Esophagus (tissue), 2 donors: ENCODE data around the gene SUGCT. TPM values are rescaled to one million over a fixed set of nuclear protein-coding genes. Genes with fewer than 3 reads are reported as not detected.

Source experiments
- H3K27ac ChIP-seq, 2 donors: one replicate each; pipeline ENCODE4 v1.5.1; 2013; ENCODE audit warnings: low read depth in 2 of 2, mild to moderate bottlenecking in 2 of 2, inconsistent platforms in 1 of 2, low read length in 1 of 2, moderate library complexity in 1 of 2
- H3K27me3 ChIP-seq, 2 donors: one replicate each; pipeline ENCODE4 v1.6.1; 2013; ENCODE audit warnings: low read length in 2 of 2, control low read depth in 1 of 2, mild to moderate bottlenecking in 1 of 2; ENCODE audit not compliant: insufficient read depth in 2 of 2, control insufficient read depth in 1 of 2
- H3K36me3 ChIP-seq, 2 donors: one replicate each; pipeline ENCODE4 v1.6.1; 2013; ENCODE audit warnings: low read length in 1 of 2; ENCODE audit not compliant: control insufficient read depth in 2 of 2, insufficient read depth in 2 of 2
- H3K4me1 ChIP-seq, 2 donors: one replicate each; pipeline ENCODE4 v1.6.1; 2013; ENCODE audit warnings: low read length in 1 of 2; ENCODE audit not compliant: control insufficient read depth in 2 of 2, insufficient read depth in 2 of 2
- H3K4me3 ChIP-seq, 2 donors: one replicate each; pipeline ENCODE4 v1.5.1; 2013; ENCODE audit warnings: low read length in 2 of 2, mild to moderate bottlenecking in 2 of 2, low read depth in 1 of 2, moderate library complexity in 1 of 2
- H3K9me3 ChIP-seq, 2 donors: one replicate each; pipeline ENCODE4 v1.6.1; 2013; ENCODE audit warnings: mild to moderate bottlenecking in 2 of 2, low read depth in 1 of 2, low read length in 1 of 2, moderate library complexity in 1 of 2; ENCODE audit not compliant: control insufficient read depth in 2 of 2, insufficient read depth in 1 of 2
- WGBS, 2 donors: extraction: QIAGEN DNeasy Blood & Tissue Kit; methylation state at CpG; one replicate each; pipeline ENCODE4 v1.1.7; 2013; 5-methylcytosine and 5-hydroxymethylcytosine counted together
- polyA plus RNA-seq, 2 donors: library from polyadenylated mRNA; stranded (reverse); fragments of 200-250 nt; gene quantifications; one replicate each; pipeline ENCODE4 v1.2.3, GENCODE V29; 2013
- donor health status: healthy with polysubstance abuse.
- donor health status: Bipolar disorder and iron deficiency.

The SUGCT gene
- polyA plus RNA-seq, 2 donors: 1.7 to 2.3 TPM

GRCh38 chr7:40186586-40186985 is 51.8 kb downstream of the SUGCT start:
- H3K9me3 ChIP-seq: no peaks in the 10 kb centered on the region
- no peak overlapping the region for H3K4me3 ChIP-seq
- H3K27ac ChIP-seq: no peak overlapping the region
- H3K27me3 ChIP-seq: no peaks in the 10 kb centered on the region
- 59 to 76% methylated on average over 1 of the region's 1 CpG for WGBS, 2 donors
- H3K36me3 ChIP-seq: no peaks in the 10 kb centered on the region
- H3K4me1 ChIP-seq: no peaks in the 10 kb centered on the region

GRCh38 chr7:40192036-40192435 is 57.2 kb downstream of the SUGCT start:
- WGBS, 2 donors: 91 to 94% methylated on average over 2 of the region's 2 CpGs
- Histone ChIP-seq H3K36me3 (no peaks in the 10 kb centered on the region), H3K4me3 (no peak overlapping the region), H3K9me3 (no peaks in the 10 kb centered on the region), H3K4me1 (no peaks in the 10 kb centered on the region), H3K27ac (no peak overlapping the region), H3K27me3 (no peaks in the 10 kb centered on the region)

- WGBS, 2 donors: 47 to 56% methylated on average over 1 of the region's 1 CpG
- H3K4me1 ChIP-seq: no peaks in the 10 kb centered on the region
- no peak overlapping the region for H3K4me3 ChIP-seq
- no peak overlapping the region for H3K27ac ChIP-seq
- no peaks in the 10 kb centered on the region for H3K9me3 ChIP-seq
- no peaks in the 10 kb centered on the region for H3K27me3 ChIP-seq
- no peaks in the 10 kb centered on the region for H3K36me3 ChIP-seq
Measured at GRCh38 chr7:40194745-40195144, 59.9 kb downstream of the SUGCT start.

GRCh38 chr7:40197527-40197926 is 62.7 kb downstream of the SUGCT start:
- Histone ChIP-seq H3K27me3 (no peaks in the 10 kb centered on the region), H3K36me3 (no peaks in the 10 kb centered on the region), H3K4me1 (no peaks in the 10 kb centered on the region), H3K27ac (no peak overlapping the region), H3K4me3 (no peak overlapping the region), H3K9me3 (no peaks in the 10 kb centered on the region)
- WGBS, 2 donors: 88% methylated on average over 2 of the region's 2 CpGs

GRCh38 chr7:40199076-40199802 is 64.4 kb downstream of the SUGCT start:
- Histone ChIP-seq H3K27me3 (no peaks in the 10 kb centered on the region), H3K27ac (no peak overlapping the region), H3K36me3 (no peaks in the 10 kb centered on the region), H3K9me3 (no peaks in the 10 kb centered on the region), H3K4me3 (no peak overlapping the region), H3K4me1 (no peaks in the 10 kb centered on the region)
- 40 to 43% methylated on average over 2 of the region's 2 CpGs for WGBS, 2 donors

GRCh38 chr7:40200791-40201190 is 66.0 kb downstream of the SUGCT start:
- no peak overlapping the region for H3K27ac ChIP-seq
- no peaks in the 10 kb centered on the region for H3K4me1 ChIP-seq
- H3K27me3 ChIP-seq: no peaks in the 10 kb centered on the region
- WGBS, 2 donors: 62 to 68% methylated on average over 3 of the region's 3 CpGs
- no peaks in the 10 kb centered on the region for H3K9me3 ChIP-seq
- no peak overlapping the region for H3K4me3 ChIP-seq
- H3K36me3 ChIP-seq: no peaks in the 10 kb centered on the region

GRCh38 chr7:40202851-40203250 is 68.0 kb downstream of the SUGCT start:
- Histone ChIP-seq H3K4me3 (no peak overlapping the region), H3K36me3 (no peaks in the 10 kb centered on the region), H3K9me3 (no peaks in the 10 kb centered on the region), H3K27ac (no peak overlapping the region), H3K4me1 (no peaks in the 10 kb centered on the region), H3K27me3 (no peaks in the 10 kb centered on the region)
- WGBS, 2 donors: 59 to 65% methylated on average over 3 of the region's 3 CpGs

GRCh38 chr7:40204581-40204980 is 69.8 kb downstream of the SUGCT start:
- Histone ChIP-seq H3K4me3 (no peak overlapping the region), H3K27ac (no peak overlapping the region), H3K27me3 (no peaks in the 10 kb centered on the region), H3K4me1 (no peaks in the 10 kb centered on the region), H3K9me3 (no peaks in the 10 kb centered on the region), H3K36me3 (no peaks in the 10 kb centered on the region)
- WGBS, 2 donors: 93 to 94% methylated on average over 7 of the region's 7 CpGs

GRCh38 chr7:40205992-40206391 is 71.2 kb downstream of the SUGCT start:
- Histone ChIP-seq H3K4me3 (no peak overlapping the region), H3K27me3 (no peaks in the 10 kb centered on the region)
- 64 to 77% methylated on average over 2 of the region's 2 CpGs for WGBS, 2 donors

GRCh38 chr7:40211276-40212003 is 76.6 kb downstream of the SUGCT start:
- no peaks in the 10 kb centered on the region for H3K27me3 ChIP-seq
- no peaks in the 10 kb centered on the region for H3K36me3 ChIP-seq
- 82 to 83% methylated on average over 5 of the region's 5 CpGs for WGBS, 2 donors
- H3K9me3 ChIP-seq: no peaks in the 10 kb centered on the region
- H3K4me3 ChIP-seq: no peak overlapping the region
- no peak overlapping the region for H3K27ac ChIP-seq
- no peaks in the 10 kb centered on the region for H3K4me1 ChIP-seq

More at GRCh38 chr7:40205992-40206391, 71.2 kb downstream of the SUGCT start:
- Histone ChIP-seq H3K27ac (no peak overlapping the region), H3K36me3 (no peaks in the 10 kb centered on the region), H3K4me1 (no peaks in the 10 kb centered on the region), H3K9me3 (no peaks in the 10 kb centered on the region)
